Fibroblast of pulmonary artery (primary cell): ENCODE measurements around the gene WWOX.

Source experiments
- DNase-seq: peaks from one replicate; pipeline ENCODE4 v3.0.0-alpha.2; 2010; ENCODE audit warnings: low read depth
- H3K4me3 ChIP-seq: replicated peaks from 2 replicates; pipeline ENCODE4 v1.5.1; 2011; ENCODE audit warnings: low read depth, mild to moderate bottlenecking, control low read depth, low read length, moderate library complexity
- TF ChIP-seq, protein P1 (sequence below): IDR thresholded peaks from 2 replicates; pipeline ENCODE4 v1.5.1; 2011; ENCODE audit warnings: mild to moderate bottlenecking, control low read depth, low read length, inconsistent platforms; ENCODE audit errors: missing control alignments

WWOX gene

GRCh38 chr16:79171504-79171903, 1072.0 kb downstream of the WWOX start:
- TF ChIP-seq, protein P1, sequence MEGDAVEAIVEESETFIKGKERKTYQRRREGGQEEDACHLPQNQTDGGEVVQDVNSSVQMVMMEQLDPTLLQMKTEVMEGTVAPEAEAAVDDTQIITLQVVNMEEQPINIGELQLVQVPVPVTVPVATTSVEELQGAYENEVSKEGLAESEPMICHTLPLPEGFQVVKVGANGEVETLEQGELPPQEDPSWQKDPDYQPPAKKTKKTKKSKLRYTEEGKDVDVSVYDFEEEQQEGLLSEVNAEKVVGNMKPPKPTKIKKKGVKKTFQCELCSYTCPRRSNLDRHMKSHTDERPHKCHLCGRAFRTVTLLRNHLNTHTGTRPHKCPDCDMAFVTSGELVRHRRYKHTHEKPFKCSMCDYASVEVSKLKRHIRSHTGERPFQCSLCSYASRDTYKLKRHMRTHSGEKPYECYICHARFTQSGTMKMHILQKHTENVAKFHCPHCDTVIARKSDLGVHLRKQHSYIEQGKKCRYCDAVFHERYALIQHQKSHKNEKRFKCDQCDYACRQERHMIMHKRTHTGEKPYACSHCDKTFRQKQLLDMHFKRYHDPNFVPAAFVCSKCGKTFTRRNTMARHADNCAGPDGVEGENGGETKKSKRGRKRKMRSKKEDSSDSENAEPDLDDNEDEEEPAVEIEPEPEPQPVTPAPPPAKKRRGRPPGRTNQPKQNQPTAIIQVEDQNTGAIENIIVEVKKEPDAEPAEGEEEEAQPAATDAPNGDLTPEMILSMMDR = no peak

GRCh38 chr16:79171931-79172705, 1072.7 kb downstream of the WWOX start:
- DNase-seq = no peak
- no peak overlapping the region for H3K4me3 ChIP-seq
- TF ChIP-seq, protein P1 = no peak

More at GRCh38 chr16:79171504-79171903, 1072.0 kb downstream of the WWOX start:
- DNase-seq = no peak
- no peak overlapping the region for H3K4me3 ChIP-seq

DNA sequence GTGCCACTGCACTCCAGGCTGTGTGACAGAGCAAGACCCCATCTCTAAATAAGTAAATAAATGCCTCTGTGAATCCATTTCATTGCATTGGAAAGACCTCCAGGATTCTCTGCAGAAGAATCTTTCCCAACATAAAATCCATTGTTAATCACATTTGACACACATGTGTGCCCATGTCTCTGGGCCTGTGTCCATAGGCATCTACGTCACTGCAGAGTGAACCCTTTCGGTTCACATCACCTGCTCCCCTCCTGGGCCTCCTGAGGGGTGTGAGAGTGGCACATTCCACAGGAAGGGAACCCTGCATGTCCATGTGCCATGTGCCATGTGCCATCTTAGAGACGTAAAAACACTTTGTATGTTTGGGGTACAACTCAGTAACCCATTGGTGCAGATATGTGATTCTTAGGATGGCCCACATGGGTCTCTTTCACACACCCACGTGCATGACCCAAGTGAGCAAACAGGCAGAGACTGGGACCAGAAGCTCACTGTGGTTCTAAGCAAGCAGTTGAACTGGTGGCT, 1073.6 kb downstream of the WWOX start:
- DNase-seq = no peak
- H3K4me3 ChIP-seq = no peak overlapping the region
- TF ChIP-seq, protein P1 = no peak

DNA sequence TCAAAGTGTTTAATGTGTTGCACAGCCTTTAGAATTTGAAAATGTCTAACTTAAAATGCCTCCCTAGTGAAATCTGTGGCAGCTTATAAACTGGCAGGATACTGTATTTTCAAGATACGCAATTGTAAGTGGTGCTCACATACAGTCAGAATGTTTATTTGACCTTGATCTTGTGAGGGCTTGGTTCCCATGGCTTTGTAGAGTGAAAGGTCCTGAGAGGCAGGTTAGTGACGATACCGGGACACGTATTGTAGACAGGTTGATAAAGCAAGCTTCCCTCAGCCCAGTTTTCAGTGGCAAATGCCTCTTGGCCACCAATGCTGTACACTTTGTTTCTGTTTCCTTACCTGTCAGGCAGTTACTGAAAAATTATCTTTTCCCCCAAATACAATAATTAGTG, 1074.5 kb downstream of the WWOX start:
- TF ChIP-seq, protein P1 = no peak
- no peak for DNase-seq

DNA sequence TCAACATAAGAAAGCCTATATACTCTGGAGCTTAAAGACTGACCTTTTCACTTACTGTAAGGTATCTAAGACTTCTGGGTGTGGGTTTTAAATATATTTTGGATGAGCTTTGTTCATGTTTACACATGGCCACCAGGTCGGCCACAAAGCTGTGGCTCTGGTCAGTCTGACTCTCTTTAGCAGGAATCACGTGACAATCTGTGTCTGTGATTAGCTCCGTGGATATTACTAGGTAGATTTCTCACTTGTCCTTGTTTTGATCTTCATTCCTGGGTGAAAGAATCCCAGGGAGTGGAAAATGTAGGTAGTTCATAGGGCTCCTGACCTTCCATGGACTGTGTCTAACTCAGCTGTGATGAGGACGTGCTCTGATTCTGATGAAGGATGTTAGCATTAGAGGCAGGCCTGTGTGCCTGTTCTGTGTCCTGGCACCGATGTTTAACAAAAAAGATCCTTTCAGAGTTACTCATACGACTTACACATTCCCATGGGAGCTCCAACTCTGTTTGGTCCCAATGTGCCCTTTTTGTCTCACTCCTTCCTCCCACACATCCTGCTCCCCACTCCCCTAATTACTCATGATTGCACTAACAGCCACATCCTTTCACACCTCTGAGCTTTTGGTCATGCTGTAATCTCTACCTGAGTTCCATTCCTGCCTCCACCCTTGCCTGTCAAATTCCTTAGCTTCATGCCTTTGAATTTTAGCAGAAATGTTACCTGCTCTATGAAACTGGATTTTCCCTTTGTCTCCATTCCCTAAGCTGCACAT, 1076.0 kb downstream of the WWOX start:
- TF ChIP-seq, protein P1 = no peak
- no peak overlapping the region for H3K4me3 ChIP-seq
- DNase-seq = no peak

More for the DNA sequence above, 1074.5 kb downstream of the WWOX start:
- no peak overlapping the region for H3K4me3 ChIP-seq

DNA sequence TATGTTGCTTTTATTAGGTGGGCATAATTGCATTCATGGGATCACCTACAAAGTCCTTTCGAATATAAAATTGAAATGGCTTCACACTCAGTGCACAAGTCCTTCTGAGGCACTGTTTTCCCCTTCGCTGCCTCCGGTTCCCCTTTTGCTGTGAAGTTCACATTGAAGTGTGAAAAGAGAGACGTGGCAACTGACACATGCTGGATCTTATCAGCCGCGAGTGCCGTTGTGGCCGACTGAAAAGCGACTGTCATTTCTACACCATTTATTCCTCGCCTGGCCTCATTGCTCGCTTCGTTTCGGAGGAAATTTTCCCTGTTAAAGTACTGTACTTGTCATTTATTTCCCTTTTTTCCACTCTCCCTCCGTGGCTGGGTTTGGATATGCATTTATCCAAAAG, 1077.6 kb downstream of the WWOX start:
- DNase-seq = no peak
- TF ChIP-seq, protein P1 = no peak
- H3K4me3 ChIP-seq = no peak overlapping the region
